ENCODE data around the gene EXOC6B.

GRCh38 chr2:72524071-72524470 lies 301.8 kb downstream of the EXOC6B start:
- TF ChIP-seq, protein P1, sequence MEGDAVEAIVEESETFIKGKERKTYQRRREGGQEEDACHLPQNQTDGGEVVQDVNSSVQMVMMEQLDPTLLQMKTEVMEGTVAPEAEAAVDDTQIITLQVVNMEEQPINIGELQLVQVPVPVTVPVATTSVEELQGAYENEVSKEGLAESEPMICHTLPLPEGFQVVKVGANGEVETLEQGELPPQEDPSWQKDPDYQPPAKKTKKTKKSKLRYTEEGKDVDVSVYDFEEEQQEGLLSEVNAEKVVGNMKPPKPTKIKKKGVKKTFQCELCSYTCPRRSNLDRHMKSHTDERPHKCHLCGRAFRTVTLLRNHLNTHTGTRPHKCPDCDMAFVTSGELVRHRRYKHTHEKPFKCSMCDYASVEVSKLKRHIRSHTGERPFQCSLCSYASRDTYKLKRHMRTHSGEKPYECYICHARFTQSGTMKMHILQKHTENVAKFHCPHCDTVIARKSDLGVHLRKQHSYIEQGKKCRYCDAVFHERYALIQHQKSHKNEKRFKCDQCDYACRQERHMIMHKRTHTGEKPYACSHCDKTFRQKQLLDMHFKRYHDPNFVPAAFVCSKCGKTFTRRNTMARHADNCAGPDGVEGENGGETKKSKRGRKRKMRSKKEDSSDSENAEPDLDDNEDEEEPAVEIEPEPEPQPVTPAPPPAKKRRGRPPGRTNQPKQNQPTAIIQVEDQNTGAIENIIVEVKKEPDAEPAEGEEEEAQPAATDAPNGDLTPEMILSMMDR (IDR thresholded peaks at IDR 0.05) = no peak
- no peak for TF ChIP-seq POLR2A (IDR thresholded peaks at IDR 0.05)
